Measurements from ENCODE around the gene RNF2. TPM values are rescaled to one million over a fixed set of nuclear protein-coding genes. Genes with fewer than 3 reads are reported as not detected.

The RNF2 gene
- total RNA-seq, 1 donor from 2014 or later = 15.7 TPM

GRCh38 chr1:185033686-185034085 is 11.7 kb upstream of the RNF2 start:
- H3K27me3 ChIP-seq = no peaks in the 10 kb centered on the region
- H3K4me3 ChIP-seq = no peak overlapping the region
- intact Hi-C loops (cut with DNase I) = no loop called here
- no peak for DNase-seq (ENCODE audit: extremely low spot score in 2 of 2)
- TF ChIP-seq CTCF (IDR thresholded peaks at IDR 0.05) (no peak), POLR2AphosphoS5 (IDR thresholded peaks at IDR 0.05; ENCODE audit: insufficient read depth in 1 of 2, low read depth in 1 of 2) (no peak), POLR2A (IDR thresholded peaks at IDR 0.05) (no peak)
- H3K36me3 ChIP-seq = no peaks in the 10 kb centered on the region
- no peaks in the 10 kb centered on the region for H3K9me3 ChIP-seq
- no peak overlapping the region for H3K27ac ChIP-seq
- H3K4me1 ChIP-seq = no peaks in the 10 kb centered on the region

GRCh38 chr1:185035258-185035657 is 10.1 kb upstream of the RNF2 start:
- no peaks in the 10 kb centered on the region for H3K9me3 ChIP-seq
- no peak overlapping the region for H3K27ac ChIP-seq
- no peak for DNase-seq (ENCODE audit: extremely low spot score in 2 of 2)
- H3K27me3 ChIP-seq = no peaks in the 10 kb centered on the region
- TF ChIP-seq POLR2A (IDR thresholded peaks at IDR 0.05) (no peak), CTCF (IDR thresholded peaks at IDR 0.05) (no peak), POLR2AphosphoS5 (IDR thresholded peaks at IDR 0.05; ENCODE audit: insufficient read depth in 1 of 2, low read depth in 1 of 2) (no peak)
- H3K36me3 ChIP-seq = no peaks in the 10 kb centered on the region
- H3K4me1 ChIP-seq = peaks cover under 1% of the 10 kb centered on the region
- intact Hi-C loops (cut with DNase I) = no loop called here
- no peak overlapping the region for H3K4me3 ChIP-seq

GRCh38 chr1:185038813-185039376 is 6.5 kb upstream of the RNF2 start:
- peaks cover 6% of the 10 kb centered on the region for H3K4me1 ChIP-seq
- no peaks in the 10 kb centered on the region for H3K9me3 ChIP-seq
- H3K27me3 ChIP-seq = no peaks in the 10 kb centered on the region
- no peak for DNase-seq (ENCODE audit: extremely low spot score in 2 of 2)
- TF ChIP-seq POLR2A (IDR thresholded peaks at IDR 0.05) (no peak), POLR2AphosphoS5 (IDR thresholded peaks at IDR 0.05; ENCODE audit: insufficient read depth in 1 of 2, low read depth in 1 of 2) (no peak), CTCF (IDR thresholded peaks at IDR 0.05) (no peak)
- intact Hi-C loops (cut with DNase I) = no loop called here
- H3K36me3 ChIP-seq = no peaks in the 10 kb centered on the region
- H3K27ac ChIP-seq = no peak overlapping the region
- H3K4me3 ChIP-seq = no peak overlapping the region

- Histone ChIP-seq H3K27me3 (no peaks in the 10 kb centered on the region), H3K9me3 (no peaks in the 10 kb centered on the region), H3K36me3 (no peaks in the 10 kb centered on the region), H3K4me1 (peaks cover 6% of the 10 kb centered on the region), H3K4me3 (no peak overlapping the region), H3K27ac (no peak overlapping the region)
- intact Hi-C loops (cut with DNase I) = no loop called here
- DNase-seq (ENCODE audit: extremely low spot score in 2 of 2) = no peak
- no peak for TF ChIP-seq CTCF (IDR thresholded peaks at IDR 0.05)
- TF ChIP-seq POLR2A (IDR thresholded peaks at IDR 0.05) = no peak
- no peak for TF ChIP-seq POLR2AphosphoS5 (IDR thresholded peaks at IDR 0.05; ENCODE audit: insufficient read depth in 1 of 2, low read depth in 1 of 2)
Measured at GRCh38 chr1:185039726-185040407, 5.5 kb upstream of the RNF2 start.

GRCh38 chr1:185040408-185040735 is 5.0 kb upstream of the RNF2 start:
- TF ChIP-seq CTCF (IDR thresholded peaks at IDR 0.05) (no peak), POLR2AphosphoS5 (IDR thresholded peaks at IDR 0.05; ENCODE audit: insufficient read depth in 1 of 2, low read depth in 1 of 2) (no peak), POLR2A (IDR thresholded peaks at IDR 0.05) (no peak)
- Histone ChIP-seq H3K27me3 (no peaks in the 10 kb centered on the region), H3K4me1 (peaks cover 6% of the 10 kb centered on the region), H3K36me3 (no peaks in the 10 kb centered on the region), H3K27ac (no peak overlapping the region), H3K9me3 (no peaks in the 10 kb centered on the region), H3K4me3 (no peak overlapping the region)
- intact Hi-C loops (cut with DNase I) = no loop called here
- no peak for DNase-seq (ENCODE audit: extremely low spot score in 2 of 2)
